H1 (cell line): ENCODE results near the gene SLFN12.

Experiments used
- CEBPB ChIP-seq: IDR thresholded peaks from 2 replicates; pipeline ENCODE4 v1.6.1; 2012; ENCODE audit warnings: low read depth, low read length
- JUND ChIP-seq: IDR thresholded peaks from 2 replicates; pipeline ENCODE4 v1.6.1; 2011; ENCODE audit warnings: mild to moderate bottlenecking, improper control_type of control experiment, low read length
- PHF8 ChIP-seq: fragments of 200-600 bp; sonication (generic); conservative IDR thresholded peaks from 2 replicates; pipeline ENCODE4 v1.7.1; 2012; ENCODE audit warnings: low read depth, mild to moderate bottlenecking, inconsistent platforms, low read length, moderate library complexity
- POLR2A ChIP-seq, 2 experiments: IDR thresholded peaks; 1 replicate in 1 of 2; 2 replicates in 1 of 2; pipeline ENCODE4 v1.6.1; 2011; ENCODE audit warnings: low read depth in 2 of 2, low read length in 2 of 2, mild to moderate bottlenecking in 2 of 2; ENCODE audit errors: control extremely low read depth in 1 of 2
- POU5F1 ChIP-seq: IDR thresholded peaks from 2 replicates; pipeline ENCODE4 v1.6.1; 2011; ENCODE audit warnings: low read depth, mild to moderate bottlenecking, low read length, moderate library complexity
- RAD21 ChIP-seq, 2 experiments: IDR thresholded peaks in 1 of 2; conservative IDR thresholded peaks in 1 of 2; 2 replicates each; pipeline ENCODE4 v1.6.1; 2011; ENCODE audit warnings: low read depth in 2 of 2, low read length in 2 of 2, improper control_type of control experiment in 1 of 2, inconsistent platforms in 1 of 2, mild to moderate bottlenecking in 1 of 2, moderate library complexity in 1 of 2
- RXRA ChIP-seq: IDR thresholded peaks from 2 replicates; pipeline ENCODE4 v1.6.1; 2011; ENCODE audit warnings: low read depth, mild to moderate bottlenecking, low read length, moderate library complexity; ENCODE audit not compliant: insufficient read depth
- SRF ChIP-seq: IDR thresholded peaks from 2 replicates; pipeline ENCODE4 v1.6.1; 2011; ENCODE audit warnings: mild to moderate bottlenecking, low read depth, low read length, moderate library complexity
- USF2 ChIP-seq: IDR thresholded peaks from 2 replicates; pipeline ENCODE4 v1.6.1; 2011; ENCODE audit warnings: low read length, improper control_type of control experiment
- TF ChIP-seq, protein P1 (sequence below), 3 experiments: IDR thresholded peaks; 1 replicate in 2 of 3; 2 replicates in 1 of 3; pipeline versions ENCODE4 v1.5.1 to v1.6.1; 2011; ENCODE audit warnings: low read length in 3 of 3, mild to moderate bottlenecking in 3 of 3, inconsistent platforms in 2 of 3, low read depth in 1 of 3, moderate library complexity in 1 of 3; ENCODE audit not compliant: insufficient read depth in 1 of 3; ENCODE audit errors: control extremely low read depth in 1 of 3
- TF ChIP-seq, protein P2 (sequence below): IDR thresholded peaks from 2 replicates; pipeline ENCODE4 v1.6.1; 2011; ENCODE audit warnings: low read depth, mild to moderate bottlenecking, low read length; ENCODE audit not compliant: insufficient read depth

GRCh38 chr17:35477248-35477647 lies 44.9 kb upstream of the SLFN12 start:
- no peak for TF ChIP-seq POLR2A (IDR thresholded peaks at IDR 0.05; ENCODE audit: control extremely low read depth in 1 of 2, low read depth in 2 of 2, low read length in 2 of 2)
- TF ChIP-seq, protein P1, sequence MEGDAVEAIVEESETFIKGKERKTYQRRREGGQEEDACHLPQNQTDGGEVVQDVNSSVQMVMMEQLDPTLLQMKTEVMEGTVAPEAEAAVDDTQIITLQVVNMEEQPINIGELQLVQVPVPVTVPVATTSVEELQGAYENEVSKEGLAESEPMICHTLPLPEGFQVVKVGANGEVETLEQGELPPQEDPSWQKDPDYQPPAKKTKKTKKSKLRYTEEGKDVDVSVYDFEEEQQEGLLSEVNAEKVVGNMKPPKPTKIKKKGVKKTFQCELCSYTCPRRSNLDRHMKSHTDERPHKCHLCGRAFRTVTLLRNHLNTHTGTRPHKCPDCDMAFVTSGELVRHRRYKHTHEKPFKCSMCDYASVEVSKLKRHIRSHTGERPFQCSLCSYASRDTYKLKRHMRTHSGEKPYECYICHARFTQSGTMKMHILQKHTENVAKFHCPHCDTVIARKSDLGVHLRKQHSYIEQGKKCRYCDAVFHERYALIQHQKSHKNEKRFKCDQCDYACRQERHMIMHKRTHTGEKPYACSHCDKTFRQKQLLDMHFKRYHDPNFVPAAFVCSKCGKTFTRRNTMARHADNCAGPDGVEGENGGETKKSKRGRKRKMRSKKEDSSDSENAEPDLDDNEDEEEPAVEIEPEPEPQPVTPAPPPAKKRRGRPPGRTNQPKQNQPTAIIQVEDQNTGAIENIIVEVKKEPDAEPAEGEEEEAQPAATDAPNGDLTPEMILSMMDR (IDR thresholded peaks at IDR 0.05; ENCODE audit: control extremely low read depth in 1 of 3, insufficient read depth in 1 of 3, low read depth in 1 of 3, low read length in 3 of 3): no peak
- TF ChIP-seq, protein P2, sequence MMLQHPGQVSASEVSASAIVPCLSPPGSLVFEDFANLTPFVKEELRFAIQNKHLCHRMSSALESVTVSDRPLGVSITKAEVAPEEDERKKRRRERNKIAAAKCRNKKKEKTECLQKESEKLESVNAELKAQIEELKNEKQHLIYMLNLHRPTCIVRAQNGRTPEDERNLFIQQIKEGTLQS: no peak
- TF ChIP-seq RAD21 (IDR thresholded peaks at IDR 0.05 in 1 of 2, conservative IDR thresholded peaks at IDR 0.05 in 1 of 2; ENCODE audit: low read depth in 2 of 2, low read length in 2 of 2): no peak
- no peak for TF ChIP-seq PHF8
- TF ChIP-seq POU5F1: no peak
- TF ChIP-seq SRF: no peak
- no peak for TF ChIP-seq RXRA
- no peak for TF ChIP-seq JUND
- TF ChIP-seq CEBPB: no peak
- no peak for TF ChIP-seq USF2
